Activated CD4-positive, CD25-positive, alpha-beta regulatory T cell (primary cell): ENCODE measurements around the gene PPP4R4.
A peak's percentile ranks its signal among the peaks of the same experiment; 100 is the strongest.
"Not testable (repeated sequence)": the region's sequence is repeated elsewhere in the genome, so short reads cannot be mapped to it uniquely, and the experiment has no call there.

Experiments used
- DNase-seq, 4 experiments: peaks; one replicate each; lab custom pipeline; 2025; lab: John Stamatoyannopoulos, UW

PPP4R4 gene

DNA sequence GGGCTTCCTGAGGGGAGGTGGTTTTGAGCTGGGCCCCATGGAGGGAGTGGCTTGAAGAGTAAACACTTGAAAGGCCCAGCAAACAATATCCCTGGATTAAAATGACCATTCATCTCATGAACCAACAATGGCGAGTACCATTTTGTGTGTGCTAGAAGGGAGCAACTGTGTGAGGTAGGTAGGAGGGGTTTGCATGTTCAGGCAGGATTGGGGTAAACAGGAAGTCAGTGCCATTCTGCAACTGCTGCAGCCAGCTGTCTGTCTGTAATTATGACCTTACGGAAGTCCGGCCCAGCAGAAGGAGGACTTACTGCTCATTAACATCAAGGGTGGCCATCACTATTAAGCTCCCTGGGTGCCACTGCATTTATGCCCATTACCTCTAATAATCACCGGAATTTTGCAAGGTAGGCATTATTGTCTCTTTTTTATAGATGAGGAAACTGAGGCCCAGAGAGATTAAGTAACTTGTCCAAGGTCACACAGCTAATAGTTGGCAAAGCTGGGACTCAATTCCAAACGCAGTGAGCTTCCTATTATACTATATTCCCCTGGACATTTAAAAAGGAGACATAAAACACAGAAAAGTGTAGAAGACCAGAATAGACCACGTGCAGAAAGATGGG lies 28.1 kb upstream of the PPP4R4 start:
- no peak for DNase-seq

DNA sequence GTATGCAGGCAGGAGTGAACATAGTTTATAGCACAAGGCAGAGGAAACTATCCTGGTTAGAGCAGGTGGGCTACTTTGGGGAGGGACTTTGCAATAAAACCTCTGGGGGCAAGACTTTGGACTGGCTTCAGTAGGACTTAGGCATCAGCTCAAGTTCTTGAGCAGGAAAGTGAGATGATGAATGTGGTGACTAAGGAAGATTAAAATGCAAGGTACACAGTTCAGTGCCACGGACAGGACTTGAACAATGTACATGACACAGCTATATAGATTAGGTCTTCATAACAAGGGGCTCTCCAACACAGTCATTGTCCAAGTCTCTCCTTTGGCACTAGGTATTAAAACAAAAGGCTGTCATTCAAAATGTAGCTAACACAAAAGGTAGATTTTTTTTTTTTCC lies 21.4 kb upstream of the PPP4R4 start:
- no peak for DNase-seq

DNA sequence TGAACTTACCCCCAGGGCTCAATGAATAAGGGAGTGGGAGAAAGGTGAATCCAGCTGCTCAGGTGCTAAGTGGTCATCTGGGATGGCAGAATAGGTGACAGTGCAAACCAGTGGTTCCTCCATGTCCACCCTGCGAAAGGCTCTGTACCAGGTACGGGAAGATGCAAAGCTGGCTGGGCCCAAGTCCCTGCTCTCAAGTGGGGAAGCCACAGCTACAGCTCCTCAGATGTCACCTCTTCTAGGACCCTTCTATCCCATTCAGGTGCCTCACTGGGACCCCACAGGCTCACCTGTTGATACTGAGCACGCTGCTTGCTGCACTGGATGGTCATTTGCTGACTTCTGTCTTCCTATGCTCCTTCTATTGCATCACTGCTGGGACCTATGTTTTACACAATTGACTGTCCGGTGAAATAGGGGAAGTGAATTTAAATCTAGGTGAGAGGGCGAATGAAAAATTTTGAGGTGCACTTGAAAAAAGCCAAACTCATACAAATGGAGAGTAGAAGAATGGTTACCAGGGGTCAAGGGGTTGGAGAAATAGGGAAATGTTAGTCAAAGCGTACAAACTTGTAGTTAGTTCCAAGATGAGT lies 20.3 kb upstream of the PPP4R4 start:
- DNase-seq: no peak

DNA sequence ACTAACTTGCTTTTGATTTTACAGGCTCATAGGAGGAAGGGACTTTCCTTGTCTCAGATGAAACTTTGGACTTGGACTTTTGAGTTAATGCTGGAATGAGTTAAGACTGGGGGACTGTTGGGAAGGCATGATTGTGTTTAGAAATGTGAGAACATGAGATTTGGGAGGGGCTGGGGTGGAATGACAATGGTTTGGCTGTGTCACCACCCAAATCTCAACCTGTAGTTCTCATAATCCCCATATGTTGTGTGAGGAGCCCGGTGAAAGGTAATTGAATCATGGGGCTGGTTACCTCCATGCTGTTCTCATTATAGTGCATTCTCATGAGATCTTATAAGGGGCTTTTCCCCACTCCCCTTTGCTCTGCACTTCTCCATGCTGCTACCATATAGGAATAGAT lies 18.0 kb upstream of the PPP4R4 start:
- DNase-seq: not testable (repeated sequence)

DNA sequence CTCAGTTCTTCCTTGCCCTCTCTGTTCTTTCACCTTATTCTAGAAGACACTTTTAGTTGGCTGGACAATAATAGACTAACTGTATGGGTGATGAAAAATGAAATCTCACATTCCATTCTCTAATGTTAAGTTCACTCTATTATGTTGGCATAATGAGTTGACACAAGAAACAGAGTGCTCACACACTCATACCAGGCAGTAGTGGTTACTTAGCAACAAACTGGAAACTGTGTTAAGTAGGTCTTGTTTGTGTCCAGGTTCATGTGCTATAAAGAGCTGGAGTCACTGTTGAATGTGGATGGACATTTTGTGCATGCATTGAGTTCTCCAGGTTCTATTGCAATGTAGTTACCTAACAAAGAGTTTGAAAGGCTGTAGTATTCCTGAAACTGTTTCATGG lies 16.9 kb upstream of the PPP4R4 start:
- DNase-seq: no peak

DNA sequence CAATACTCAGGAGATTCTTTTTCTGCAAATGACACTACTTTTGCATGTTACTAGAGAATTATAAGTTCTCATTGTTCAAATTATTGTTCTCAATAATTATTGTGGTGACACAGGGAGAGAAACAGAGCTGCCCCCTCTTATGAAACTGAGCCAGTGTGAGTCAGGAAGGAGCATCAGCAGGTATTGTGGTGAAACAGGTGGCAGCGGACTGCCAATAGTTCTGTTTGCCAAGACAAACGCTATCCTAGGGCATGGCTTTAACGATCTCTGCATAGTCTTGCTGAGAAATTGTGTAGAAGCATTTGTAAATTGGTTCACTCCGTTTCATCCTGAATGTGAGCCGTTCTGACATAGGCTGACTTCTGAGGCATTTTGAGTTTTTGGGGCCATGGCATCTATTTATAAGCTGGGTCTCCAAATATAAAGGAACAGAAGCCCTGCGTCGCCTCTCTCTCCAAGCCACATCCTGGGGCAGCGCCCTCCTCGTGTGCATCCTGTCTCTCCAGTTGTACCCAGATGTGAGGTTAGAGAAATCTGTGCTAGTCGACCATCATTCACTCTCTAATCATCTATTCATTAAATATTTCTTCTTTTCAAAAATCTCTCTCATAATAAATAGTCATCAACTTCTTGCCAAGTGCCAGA lies 15.8 kb upstream of the PPP4R4 start:
- peak in 2 of 4 experiments; percentile 5 to 11 for DNase-seq

DNA sequence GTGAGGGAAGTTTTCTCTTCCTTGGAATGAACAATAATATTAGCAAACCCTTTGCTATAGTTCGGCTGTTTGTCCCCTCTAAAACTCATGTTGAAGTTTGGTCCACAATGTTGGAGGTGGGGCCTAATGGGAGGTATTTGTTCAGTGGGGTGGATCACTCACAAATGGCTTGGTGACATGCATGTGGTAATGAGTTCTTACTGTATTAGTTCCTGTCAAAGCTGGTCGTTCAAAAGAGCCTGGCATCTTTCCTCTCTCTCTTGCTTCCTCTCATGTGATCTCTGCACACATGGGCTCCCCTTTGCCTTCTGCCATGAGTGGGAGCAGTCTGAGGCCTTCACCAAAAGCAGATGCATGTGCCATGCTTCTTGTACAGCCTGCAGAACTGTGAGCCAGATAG lies 13.1 kb upstream of the PPP4R4 start:
- no peak for DNase-seq

DNA sequence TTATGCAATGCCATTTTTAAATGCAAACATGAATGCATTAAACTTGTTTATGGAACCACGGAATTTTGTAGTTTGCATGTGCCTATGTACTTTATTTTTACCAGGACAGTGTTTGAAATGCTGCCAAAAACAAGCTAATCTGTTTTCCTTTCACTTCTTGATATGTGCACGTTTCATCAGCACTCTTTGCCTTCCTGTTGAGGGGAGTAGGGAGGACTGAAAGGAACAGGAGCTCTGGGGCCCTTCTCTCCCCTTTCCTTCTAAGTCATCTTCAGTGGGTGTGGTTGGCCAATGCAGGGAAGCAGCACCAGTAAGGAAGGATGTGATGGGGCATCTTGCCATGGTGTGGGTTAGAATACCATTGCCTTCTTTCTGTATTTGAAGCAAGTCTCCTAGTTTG lies 12.1 kb upstream of the PPP4R4 start:
- no peak for DNase-seq

DNA sequence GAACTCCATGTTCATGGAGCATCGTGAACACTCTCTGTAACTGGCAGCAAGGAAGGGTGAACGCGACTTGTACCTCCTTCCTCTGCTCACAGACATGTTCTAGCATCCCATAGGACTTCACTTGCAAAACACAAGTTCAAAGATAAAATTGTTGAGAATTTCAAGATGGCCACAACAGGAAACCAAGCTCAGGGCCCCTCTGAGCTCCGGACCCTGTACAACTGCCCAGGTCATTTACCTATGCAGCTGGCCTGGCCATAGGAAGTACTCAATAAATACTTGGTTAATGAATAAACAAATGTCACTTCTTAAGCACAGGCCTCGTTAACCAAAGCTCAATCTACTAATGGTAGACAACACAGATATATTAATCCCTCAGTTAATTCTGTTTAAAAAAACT lies 11.7 kb upstream of the PPP4R4 start:
- DNase-seq: no peak

DNA sequence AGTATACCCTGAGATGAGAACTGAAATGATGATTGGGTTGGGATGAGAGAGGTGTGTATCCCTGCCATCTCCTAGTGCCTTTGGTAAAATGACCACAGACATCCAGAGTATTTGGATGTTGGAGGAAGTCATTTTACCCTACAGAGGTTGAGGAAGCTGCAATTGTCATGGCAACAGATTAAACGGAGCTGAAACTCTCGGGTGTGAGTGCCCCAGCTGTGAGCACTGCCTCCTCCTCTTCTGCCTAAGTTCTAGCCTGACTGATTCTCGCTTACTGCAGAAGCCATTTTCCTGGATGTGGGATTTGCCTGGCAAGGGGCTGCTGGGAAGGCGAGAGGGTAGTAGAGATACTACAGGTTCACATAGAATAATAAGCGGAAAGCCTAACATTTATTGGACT lies 10.3 kb upstream of the PPP4R4 start:
- no peak for DNase-seq

DNA sequence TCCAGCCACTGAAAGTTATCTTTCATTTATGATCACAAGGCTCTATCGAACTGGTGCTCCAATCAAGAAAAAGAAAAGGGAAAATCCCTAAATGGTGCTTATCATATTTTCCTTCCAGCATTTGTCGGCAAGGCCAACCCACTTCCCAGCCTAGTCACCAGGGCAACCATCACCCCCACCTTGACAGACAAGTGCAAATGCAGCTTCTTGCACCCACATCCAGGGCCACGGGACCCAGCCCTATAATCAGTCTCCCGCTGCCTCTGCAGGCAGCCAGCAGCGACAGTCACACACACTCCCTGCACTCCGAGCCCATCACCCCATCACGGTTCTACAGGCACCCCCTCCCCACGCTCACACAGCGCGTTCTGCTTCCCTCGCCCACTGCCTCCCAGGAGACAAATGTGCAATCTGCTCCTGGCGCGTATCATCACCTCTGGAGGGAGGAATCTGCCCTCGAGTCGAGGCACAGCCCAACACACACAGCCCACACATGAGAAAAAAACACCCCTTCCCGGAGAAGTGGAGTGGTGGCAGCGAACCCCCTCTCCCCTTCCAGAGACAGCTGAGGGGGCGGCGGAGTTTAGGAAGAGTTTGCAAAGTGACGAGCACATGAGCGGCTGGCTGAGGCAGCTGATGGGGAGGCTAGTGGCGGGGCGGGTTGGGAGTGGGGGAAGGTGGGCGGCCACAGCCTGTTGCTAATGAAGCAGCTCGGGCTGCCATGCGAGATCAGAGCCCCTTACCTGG lies 9.3 kb upstream of the PPP4R4 start:
- DNase-seq: no peak

DNA sequence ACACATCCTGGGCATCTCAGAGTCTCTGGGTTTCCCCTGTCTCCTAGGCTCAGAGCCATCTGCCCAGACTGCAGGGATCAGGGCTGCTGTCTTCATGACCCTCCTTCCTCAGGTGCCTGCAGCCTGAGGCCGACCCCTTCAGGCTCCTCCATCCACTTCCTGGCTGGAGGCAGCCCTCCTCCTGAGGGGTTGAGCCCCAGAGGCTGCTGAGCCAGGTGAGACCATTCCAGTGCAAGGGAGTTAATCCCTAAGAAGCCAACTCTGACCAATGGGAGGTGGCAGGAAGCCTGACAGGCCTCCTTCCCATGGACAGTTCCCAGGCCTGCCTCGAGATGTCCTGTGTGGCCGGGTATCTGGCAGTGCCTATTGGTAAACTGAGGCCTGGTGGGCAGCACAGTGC lies 8.4 kb upstream of the PPP4R4 start:
- DNase-seq: no peak

DNA sequence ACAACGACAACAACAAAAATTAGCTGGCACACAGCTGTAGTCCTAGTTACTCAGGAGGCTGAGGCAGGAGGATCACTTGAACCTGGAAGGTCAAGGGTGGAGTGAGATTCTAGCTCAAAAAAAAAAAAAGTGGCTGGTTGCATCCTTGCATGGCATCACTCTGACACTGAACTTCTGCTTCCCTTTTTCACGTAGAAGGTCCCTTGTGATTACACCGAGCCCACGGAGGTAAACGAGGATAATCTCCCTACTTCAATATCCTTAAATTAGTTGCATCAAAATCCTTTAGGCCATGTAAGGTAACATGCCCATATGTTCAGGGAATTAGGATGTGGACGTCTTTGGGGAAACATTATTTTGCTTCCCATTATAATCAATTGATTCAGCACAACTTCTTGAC lies 4.0 kb upstream of the PPP4R4 start:
- DNase-seq: no peak

DNA sequence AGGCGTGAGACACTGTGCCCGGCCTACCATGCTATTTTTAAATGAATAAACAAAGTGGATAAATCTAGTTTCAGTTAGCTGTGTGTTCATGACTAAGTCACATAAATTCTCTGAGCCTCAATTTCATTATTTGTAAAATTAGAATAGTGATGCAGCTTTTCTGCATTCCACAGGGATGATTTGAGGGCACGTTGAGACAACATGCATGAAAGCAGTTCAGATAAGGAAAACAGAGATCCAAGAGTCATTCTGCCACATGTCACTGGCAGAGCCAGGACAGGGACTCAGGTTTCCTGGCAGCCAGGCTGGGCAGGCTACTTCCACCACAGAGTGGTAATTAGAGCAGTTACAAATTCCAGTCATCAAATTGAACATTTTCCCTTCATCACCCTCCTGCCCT lies 2.9 kb upstream of the PPP4R4 start:
- no peak for DNase-seq

DNA sequence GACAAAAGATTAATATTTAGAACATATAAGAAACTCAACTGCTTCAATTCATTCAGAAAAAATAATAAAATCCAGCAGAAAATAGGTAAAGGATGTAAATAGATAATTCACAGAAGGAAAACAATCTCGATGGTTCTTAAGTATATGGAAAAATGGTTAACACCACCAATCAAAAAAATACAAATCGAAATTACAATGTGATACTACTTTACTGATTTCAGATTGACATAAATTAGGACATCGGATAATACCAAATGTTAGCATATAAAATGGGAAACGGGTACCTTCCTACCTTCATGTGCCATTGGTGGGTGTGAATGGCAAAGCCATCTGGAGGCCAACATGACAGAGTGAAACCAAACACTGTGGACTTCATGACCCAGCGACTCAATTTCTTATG lies 1.6 kb upstream of the PPP4R4 start:
- DNase-seq: no peak

DNA sequence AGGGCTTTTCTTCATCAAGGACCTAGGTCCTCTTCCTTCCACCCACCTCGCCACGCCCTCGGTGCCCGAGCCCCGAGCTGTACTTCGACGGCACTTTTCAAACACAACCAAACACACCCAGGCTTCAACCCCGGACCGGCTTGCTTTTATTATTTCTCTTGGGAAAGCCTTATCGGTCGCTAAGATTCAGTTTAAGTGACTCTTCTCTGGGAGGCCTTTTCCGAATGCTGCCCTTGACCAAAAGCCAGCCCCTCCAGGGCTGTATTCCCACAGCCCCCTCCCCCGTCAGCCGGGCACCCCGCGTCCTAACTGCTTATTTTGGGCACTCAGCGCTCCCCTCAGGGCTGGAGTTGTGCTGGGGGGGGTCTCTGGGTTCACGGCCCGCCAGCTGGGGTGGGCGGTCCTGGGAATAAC lies 644 bp upstream of the PPP4R4 start:
- no peak for DNase-seq

DNA sequence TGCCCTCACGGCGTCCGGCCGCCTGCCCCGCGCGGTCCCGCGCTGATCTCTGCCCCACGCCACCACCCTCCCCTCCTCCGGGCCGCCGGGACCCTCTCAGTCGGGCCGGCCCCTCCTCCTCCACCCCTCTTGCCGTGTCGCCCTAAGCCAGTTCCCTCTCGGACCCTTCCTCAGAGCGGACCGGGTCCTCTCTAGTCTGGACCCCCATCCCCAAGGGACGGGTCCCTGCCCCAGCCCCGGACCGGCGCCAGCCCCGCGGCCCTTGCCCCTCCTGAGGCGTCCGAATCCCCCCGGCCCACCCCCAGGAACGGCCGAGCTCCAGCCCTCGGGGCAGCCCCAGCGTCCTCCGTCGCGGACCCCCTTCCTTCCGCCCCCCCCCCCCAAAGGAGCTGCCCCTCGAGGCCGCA lies 485 bp downstream of the PPP4R4 start:
- peak in 1 of 4 experiments; percentile 33 for DNase-seq

DNA sequence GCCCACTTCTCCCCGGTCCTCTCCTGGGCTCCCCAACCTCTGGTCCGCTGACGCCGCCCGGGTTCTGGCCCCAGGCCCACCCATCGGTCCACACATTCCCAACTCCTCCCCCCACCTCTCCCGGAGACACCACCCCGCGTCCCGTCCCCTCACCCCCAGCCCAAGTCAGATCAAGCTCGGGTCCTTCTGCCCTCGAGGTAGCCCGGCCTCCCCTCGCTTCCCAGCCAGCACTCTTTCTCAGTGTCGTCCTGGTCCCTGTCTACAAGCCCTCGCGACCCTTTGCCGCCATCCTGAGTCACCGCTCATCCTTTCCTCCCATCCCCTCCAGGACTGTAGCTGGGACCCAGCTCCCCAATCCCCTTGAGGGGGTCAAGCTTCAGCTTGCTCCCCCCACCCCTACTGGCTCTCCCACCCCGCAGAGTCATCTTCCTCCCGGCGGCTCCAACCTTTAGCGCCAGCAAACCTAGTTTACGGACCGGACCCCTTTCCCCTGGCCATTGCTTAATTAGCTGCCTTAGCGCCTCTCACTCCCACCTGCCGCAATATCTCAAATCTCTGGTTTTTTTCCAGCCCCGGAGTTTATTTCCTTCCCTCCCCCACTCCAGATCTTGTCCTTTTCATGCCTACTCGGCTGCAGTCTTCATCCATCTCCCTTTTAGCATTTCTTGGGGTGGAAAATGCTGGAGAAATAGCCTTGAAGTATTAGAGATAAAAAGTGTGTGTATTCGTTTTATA lies 1.1 kb downstream of the PPP4R4 start:
- no peak for DNase-seq

DNA sequence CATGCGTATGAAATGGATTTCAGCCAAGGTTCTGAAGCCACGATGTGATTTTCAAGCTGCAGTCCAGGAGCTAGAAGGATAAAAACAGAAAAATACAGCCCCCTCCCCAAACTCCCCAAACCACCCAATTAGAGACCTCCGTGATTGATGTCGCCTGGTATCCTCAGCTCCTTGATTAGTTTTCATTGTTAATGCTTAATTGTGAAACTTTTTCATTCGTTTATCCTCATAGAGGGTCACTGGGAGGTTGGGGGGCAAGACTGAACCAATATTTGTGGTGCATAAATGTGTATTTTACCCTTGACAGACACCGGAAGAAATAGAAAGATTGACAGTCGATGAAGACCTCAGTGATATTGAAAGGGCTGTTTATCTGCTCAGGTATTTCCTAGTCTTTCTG lies 1.6 kb downstream of the PPP4R4 start:
- no peak for DNase-seq

DNA sequence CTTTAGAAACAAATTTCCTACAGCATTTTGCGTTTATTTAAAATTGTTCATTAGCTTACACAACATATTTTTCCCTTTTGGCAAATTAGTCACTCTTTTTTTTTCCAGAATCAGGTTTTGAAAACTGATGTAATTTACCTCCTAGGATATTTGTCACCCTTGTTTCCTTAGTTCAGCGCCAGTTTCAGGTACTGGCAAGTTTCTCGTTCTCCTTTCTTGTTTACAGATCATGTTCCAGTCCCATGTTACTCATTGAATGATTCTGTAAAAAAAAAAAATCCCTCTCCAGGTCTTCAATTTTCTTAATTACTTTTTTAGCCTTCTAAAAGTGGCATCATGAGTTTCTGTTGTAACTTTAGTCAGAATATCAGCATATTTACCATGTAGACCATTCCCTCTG lies 2.7 kb downstream of the PPP4R4 start:
- DNase-seq: no peak

DNA sequence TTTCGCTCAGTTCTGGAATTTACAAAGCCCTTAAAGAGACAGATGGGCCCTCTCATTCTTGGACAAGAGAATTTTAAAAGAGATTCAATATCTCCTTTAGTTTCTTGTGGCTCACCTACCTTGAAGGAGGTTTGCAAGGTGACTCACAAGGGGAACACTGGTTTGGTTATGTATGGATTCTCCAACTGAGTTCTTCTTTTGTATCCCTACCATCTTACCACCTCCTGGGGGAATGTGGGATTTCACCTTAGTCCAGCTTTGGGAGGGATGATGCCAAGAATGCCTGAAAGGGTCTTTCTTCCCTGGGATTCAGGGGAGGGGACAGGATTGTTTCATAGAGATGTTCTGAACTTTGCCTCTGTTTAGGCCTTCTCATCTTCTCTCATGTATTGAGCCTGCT lies 3.7 kb downstream of the PPP4R4 start:
- DNase-seq: no peak

DNA sequence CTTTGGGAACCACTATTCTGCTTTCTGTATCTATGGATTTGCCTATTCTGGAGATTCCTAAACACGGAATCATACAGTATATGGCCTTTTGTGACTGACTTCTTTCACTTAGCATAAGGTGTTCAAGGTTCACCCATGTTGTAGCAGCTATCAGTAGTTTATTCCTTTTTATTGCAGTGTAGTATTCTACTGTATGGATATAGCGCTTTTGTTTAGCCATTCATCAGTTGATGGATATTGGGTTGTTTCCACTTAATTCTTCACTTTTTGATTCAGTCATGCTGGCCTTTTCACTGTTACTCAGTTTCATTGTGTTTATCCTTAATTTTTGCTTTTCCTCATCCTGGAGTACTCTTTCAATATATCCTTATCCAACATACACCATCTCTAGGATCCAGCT lies 5.1 kb downstream of the PPP4R4 start:
- DNase-seq: no peak
